Cortex of kidney (tissue), 1 donor: ENCODE data around the gene SHANK2.

Experiments used
- DNase-seq: peaks from one replicate; lab custom pipeline; 2025; lab: John Stamatoyannopoulos, UW

SHANK2 gene

DNA sequence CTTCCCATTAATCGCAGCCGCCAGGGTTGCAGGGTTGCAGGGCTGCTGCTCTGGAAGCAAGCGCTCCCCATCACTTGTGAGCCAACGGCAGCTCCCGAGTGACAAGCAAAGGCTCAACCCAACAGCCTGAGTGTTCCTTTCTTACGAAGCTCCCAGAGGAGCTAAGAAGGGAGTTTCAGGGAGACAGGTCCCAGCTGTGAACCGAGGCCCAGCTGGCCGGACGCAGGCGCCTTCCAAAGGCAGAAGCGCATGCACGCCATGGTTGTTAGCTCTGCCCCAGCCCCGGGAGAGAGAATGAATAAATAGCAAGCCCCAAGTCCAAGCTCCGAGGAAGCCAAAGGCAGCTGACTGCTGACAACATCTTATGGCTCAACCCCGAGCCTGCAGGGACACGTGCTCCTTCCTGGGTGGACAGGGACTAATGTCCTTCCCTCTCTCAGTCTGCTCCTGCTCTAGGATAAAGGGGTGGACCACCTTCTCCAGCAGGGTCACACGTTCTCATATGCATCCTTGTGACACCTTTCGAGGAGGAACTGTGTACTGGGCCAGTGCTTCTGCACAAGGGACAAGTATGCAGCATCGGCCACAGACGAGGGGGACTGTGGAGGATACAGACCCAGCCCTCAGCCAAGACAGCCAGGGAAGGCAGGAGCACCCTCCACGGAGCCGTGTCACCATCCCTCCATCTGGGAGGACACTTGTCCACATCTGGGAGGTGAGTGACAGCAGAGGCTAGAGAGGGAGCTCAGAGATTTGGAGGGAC lies 29.9 kb downstream of the SHANK2 start:
- DNase-seq = no peak

- DNase-seq = no peak
Measured at GRCh38 chr11:71221821-71222220, 30.6 kb downstream of the SHANK2 start.

- no peak for DNase-seq
Measured at GRCh38 chr11:71221201-71221600, 31.2 kb downstream of the SHANK2 start.

GRCh38 chr11:71218789-71219499 lies 33.4 kb downstream of the SHANK2 start:
- DNase-seq = no peak

DNA sequence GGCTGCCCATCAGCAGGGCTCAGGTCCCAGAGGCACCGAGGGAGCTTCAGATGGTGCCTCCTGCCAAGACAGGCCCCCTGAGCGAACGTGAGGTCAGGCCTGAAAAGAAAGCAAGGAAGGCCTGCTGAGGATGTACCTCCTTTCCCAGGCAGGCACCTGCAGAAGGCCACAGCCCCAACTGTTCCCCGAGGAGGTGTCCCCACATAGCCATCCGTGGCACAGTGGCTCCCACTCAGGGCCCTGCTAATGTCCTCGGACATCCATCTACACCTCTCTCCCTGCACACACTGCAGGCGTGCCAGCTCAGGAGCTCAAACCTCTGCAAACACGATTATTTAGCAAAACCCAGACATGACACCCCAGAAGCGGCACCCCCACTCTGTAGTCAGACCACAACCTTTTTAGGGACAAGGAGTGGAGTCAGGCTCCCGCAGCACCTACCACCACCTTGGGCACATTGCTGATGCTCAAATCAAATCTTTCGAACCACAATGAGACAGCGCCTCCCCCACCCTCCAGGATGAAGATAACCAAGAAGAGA lies 36.9 kb downstream of the SHANK2 start:
- no peak for DNase-seq

- no peak for DNase-seq
Measured at GRCh38 chr11:71214553-71215424, 37.6 kb downstream of the SHANK2 start.

GRCh38 chr11:71213696-71214552 lies 38.5 kb downstream of the SHANK2 start:
- no peak for DNase-seq

DNA sequence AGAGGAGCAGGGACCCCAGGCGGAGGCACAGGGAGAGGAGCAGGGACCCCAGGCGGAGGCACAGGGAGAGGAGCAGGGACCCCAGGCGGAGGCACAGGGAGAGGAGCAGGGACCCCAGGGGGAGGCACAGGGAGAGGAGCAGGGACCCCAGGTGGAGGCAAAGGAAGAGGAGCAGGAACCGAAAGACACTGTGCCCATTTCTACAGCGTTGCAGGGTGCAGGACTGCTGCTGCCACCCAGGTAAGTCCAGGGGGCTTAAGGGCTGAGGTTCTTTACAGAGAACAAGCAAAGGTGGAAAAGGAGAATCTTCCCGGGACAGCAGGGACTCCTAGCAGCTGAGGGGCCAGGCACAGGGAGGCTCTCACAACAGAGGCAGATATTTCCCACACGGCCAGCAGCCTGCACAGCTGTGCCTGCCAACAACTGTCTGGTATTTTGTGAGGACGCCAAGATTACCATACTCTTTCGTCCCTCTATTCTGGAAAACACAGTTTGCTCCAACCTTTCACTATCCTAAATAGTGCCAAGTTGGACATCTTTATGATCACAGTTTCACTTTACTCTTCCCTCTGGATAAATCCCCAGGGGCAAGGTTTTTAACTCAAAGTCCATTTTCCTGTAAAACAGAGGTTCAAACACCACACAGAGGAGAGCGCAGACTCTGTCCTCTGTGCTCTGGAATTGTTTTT lies 39.4 kb downstream of the SHANK2 start:
- DNase-seq = no peak

DNA sequence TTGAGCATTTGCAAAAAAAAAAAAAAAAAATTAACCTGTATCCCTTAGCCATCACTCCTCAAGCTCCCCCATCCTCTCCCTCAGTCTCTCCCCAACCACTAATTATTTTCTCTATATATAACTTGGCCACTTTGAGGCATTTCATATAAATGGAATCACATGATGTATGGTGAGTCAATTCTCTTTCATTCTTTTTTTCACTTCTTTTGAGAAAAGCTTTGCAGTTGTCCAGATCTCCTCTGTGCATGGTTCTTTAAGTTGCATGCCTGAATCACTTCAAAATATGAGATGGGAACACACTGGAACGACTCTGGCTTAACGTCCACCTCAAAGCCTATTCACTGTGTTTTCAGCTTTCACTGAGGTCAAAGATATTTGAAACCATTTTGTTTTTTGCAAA lies 40.7 kb downstream of the SHANK2 start:
- no peak for DNase-seq

GRCh38 chr11:71210861-71211260 lies 41.5 kb downstream of the SHANK2 start:
- DNase-seq = no peak

- DNase-seq = no peak
Measured at GRCh38 chr11:71209656-71210055, 42.7 kb downstream of the SHANK2 start.

GRCh38 chr11:71209181-71209580 lies 43.2 kb downstream of the SHANK2 start:
- no peak for DNase-seq

DNA sequence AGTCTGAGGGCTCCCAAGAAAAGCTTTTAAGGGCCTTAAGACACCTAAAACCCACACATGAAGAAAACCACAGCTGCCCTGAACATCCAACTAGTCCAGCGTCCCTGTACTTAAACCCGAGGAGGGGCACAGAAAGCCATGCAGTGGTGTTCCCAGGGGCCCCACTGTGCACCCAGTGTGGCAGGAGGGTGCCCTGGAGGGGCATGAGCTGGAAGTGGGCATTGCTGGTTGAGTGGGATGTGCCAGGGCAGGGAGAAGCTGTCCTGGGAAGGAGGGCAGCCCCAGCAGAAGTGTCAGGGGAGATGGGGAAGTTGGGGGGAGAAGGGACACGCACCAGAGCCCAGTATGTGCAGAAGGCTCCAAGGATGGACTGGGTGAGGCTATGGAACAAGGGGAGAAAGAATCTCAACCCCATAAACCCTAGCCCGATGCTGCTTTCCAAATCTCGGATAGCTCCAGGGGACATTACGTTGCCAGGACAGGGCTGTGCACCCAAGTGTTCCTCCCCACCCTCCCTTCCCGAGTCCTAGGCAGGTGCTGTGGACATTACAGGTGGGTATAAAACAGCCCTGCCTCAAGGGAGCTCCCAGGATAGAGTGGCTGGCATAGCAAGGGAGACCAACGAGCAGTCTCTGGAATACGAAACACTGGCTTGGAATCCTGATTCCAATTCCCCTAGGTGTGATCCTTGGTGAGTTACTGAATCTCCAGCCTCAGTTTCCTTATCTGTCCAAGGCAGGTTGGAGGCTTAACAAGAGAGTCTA lies 44.2 kb downstream of the SHANK2 start:
- DNase-seq = no peak

- no peak for DNase-seq
Measured at GRCh38 chr11:71207563-71207962, 44.8 kb downstream of the SHANK2 start.

DNA sequence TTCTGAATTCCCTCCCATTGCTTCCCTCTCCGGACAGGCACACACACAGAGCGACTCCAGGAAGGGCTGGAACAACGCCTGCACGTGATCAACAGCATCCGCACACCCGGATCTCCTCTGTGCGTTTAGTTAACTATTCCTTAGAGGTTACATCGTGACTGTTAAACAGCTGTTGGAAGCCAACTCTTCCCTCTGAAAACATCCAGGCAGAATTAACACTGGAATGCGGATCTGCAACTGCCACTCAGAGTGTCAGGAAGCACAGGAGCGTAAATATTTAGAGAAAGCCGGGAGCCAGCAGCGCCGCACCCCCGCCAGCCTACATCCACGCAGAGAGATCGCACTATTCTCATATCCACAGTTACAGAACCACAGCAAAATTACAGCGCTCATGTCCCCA lies 46.2 kb downstream of the SHANK2 start:
- DNase-seq = no peak

DNA sequence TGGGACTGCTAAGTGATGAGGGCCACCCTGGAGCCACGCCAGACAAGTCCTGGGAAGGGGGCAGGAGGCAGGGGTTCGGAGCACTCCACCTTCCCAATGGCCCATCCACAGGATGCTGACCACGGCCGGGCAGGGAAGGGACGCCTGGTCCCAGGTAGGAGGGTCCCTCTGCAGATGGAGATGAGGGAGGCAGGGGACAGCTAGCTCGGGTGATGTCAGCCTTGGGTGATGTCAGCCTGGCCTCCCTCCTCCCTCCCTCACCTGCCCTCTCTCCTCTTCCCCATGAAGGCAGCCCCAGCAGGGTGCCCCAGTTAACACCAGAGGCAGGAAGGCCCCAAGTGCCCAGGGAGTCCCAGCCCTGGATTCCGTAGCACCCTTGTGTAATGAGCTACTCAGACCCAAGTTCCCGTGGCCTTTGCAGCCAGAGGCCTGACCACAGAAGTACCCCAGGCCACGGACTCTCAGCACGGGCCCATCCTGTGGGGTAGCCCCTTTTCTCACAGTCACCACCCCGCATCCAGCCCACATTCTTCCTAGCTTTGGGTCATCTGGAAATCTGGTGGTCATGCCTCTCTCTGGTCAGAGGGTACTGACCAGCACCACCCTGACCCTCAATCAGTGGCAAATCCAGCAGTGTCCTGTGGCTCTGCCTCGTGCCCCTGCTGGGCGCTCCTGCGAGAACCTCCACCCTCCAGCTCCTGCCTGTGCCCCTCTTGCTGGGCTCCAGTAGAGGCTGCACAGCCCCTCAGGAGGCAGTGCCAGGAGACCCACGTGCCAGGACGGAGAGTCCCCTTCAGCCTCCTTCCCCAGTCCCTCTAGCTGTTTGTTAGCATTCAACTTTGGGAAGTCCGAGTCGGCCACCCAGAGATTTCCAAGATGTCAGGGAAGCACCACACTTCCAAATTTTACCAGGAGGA lies 47.4 kb downstream of the SHANK2 start:
- DNase-seq = no peak

GRCh38 chr11:71204294-71204693 lies 48.1 kb downstream of the SHANK2 start:
- no peak for DNase-seq

- DNase-seq = no peak
Measured at GRCh38 chr11:71203681-71204080, 48.7 kb downstream of the SHANK2 start.

- no peak for DNase-seq
Measured at GRCh38 chr11:71202966-71203365, 49.4 kb downstream of the SHANK2 start.
